Measurements from ENCODE around the gene FST. TPM values are rescaled to one million over a fixed set of nuclear protein-coding genes. Genes with fewer than 3 reads are reported as not detected.

FST gene
- total and polyA plus RNA-seq, 4 donors, result 1.5 to 3.9 (median 2.6) TPM

GRCh38 chr5:53438486-53439472, 41.6 kb upstream of the FST start:
- H3K27me3 ChIP-seq (ENCODE audit: control insufficient read depth in 3 of 3, insufficient read depth in 3 of 3, low read length in 2 of 3), result no peaks in the 10 kb centered on the region
- H3K4me3 ChIP-seq, result no peak overlapping the region
- no peaks in the 10 kb centered on the region for H3K9me3 ChIP-seq (ENCODE audit: control insufficient read depth in 4 of 4, insufficient read depth in 3 of 4, low read length in 3 of 4)
- H3K4me1 ChIP-seq (ENCODE audit: control insufficient read depth in 5 of 5, insufficient read depth in 5 of 5, low read length in 5 of 5), result no peaks in the 10 kb centered on the region
- DNase-seq (no peak), ATAC-seq (ENCODE audit: insufficient read depth, low FRiP score) (no peak)
- no peak overlapping the region for H3K9ac ChIP-seq (ENCODE audit: insufficient read depth in 1 of 2, low read length in 2 of 2)
- TF ChIP-seq CTCF (IDR thresholded peaks at IDR 0.05; ENCODE audit: control extremely low read depth, extremely low read depth), result no peak
- WGBS, 2 donors, result 58 to 63% methylated on average over 6 of the region's 6 CpGs
- no peak overlapping the region for H3K27ac ChIP-seq (ENCODE audit: low read depth in 1 of 2, low read length in 1 of 2)
- H3K36me3 ChIP-seq (ENCODE audit: control insufficient read depth in 4 of 4, insufficient read depth in 4 of 4, low read length in 4 of 4), result no peaks in the 10 kb centered on the region

- Histone ChIP-seq H3K9ac (ENCODE audit: insufficient read depth in 1 of 2, low read length in 2 of 2) (no peak overlapping the region), H3K27ac (ENCODE audit: low read depth in 1 of 2, low read length in 1 of 2) (no peak overlapping the region), H3K4me1 (ENCODE audit: control insufficient read depth in 5 of 5, insufficient read depth in 5 of 5, low read length in 5 of 5) (no peaks in the 10 kb centered on the region), H3K4me3 (no peak overlapping the region), H3K9me3 (ENCODE audit: control insufficient read depth in 4 of 4, insufficient read depth in 3 of 4, low read length in 3 of 4) (no peaks in the 10 kb centered on the region), H3K27me3 (ENCODE audit: control insufficient read depth in 3 of 3, insufficient read depth in 3 of 3, low read length in 2 of 3) (no peaks in the 10 kb centered on the region), H3K36me3 (ENCODE audit: control insufficient read depth in 4 of 4, insufficient read depth in 4 of 4, low read length in 4 of 4) (no peaks in the 10 kb centered on the region)
- 87 to 96% methylated on average over 1 of the region's 1 CpG for WGBS, 2 donors
- DNase-seq, result no peak
- ATAC-seq (ENCODE audit: insufficient read depth, low FRiP score), result no peak
- TF ChIP-seq CTCF (IDR thresholded peaks at IDR 0.05; ENCODE audit: control extremely low read depth, extremely low read depth), result no peak
Observed at GRCh38 chr5:53442961-53443360, 37.5 kb upstream of the FST start.

- no peak for DNase-seq
- Histone ChIP-seq H3K4me3 (no peak overlapping the region), H3K36me3 (ENCODE audit: control insufficient read depth in 4 of 4, insufficient read depth in 4 of 4, low read length in 4 of 4) (no peaks in the 10 kb centered on the region), H3K4me1 (ENCODE audit: control insufficient read depth in 5 of 5, insufficient read depth in 5 of 5, low read length in 5 of 5) (no peaks in the 10 kb centered on the region), H3K27ac (ENCODE audit: low read depth in 1 of 2, low read length in 1 of 2) (no peak overlapping the region), H3K27me3 (ENCODE audit: control insufficient read depth in 3 of 3, insufficient read depth in 3 of 3, low read length in 2 of 3) (no peaks in the 10 kb centered on the region), H3K9ac (ENCODE audit: insufficient read depth in 1 of 2, low read length in 2 of 2) (no peak overlapping the region), H3K9me3 (ENCODE audit: control insufficient read depth in 4 of 4, insufficient read depth in 3 of 4, low read length in 3 of 4) (no peaks in the 10 kb centered on the region)
- ATAC-seq (ENCODE audit: insufficient read depth, low FRiP score), result no peak
- whole genome bisulfite sequencing, 2 donors, result 81 to 92% methylated on average over 1 of the region's 1 CpG
- no peak for TF ChIP-seq CTCF (IDR thresholded peaks at IDR 0.05; ENCODE audit: control extremely low read depth, extremely low read depth)
Observed at GRCh38 chr5:53445569-53445968, 34.9 kb upstream of the FST start.
